VCaP (cell line): ENCODE results near the gene SHQ1.

Experiments
- H3K27ac ChIP-seq: fragments of 450-650 bp; 2 replicates; pipeline ENCODE4 v1.5.1; 2017
- TF ChIP-seq, protein P1 (sequence below): fragments of 450-650 bp; conservative IDR thresholded peaks from 2 replicates; pipeline ENCODE4 v1.5.1; 2017; ENCODE audit warnings: mild to moderate bottlenecking, moderate library complexity

SHQ1 gene

DNA sequence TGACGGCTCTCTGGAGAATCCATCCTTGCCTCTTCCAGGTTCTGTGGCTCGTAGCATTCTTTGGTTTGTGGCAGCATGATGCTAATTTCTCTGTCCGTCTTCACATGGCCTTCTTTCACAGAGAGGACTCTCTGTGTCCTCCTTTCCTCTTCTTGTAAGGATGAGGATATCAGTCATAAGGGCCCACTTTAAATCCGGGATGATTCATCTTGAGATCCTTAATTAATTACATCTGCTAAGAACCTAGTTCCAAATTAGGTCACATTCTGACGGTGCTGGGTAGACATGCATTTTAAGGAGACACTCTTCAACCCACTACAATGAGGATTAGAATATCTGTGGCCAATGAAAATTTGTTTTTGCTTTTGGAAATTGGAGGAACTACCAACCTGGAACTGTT, 23.9 kb upstream of the SHQ1 start:
- no peak overlapping the region for H3K27ac ChIP-seq
- TF ChIP-seq, protein P1, sequence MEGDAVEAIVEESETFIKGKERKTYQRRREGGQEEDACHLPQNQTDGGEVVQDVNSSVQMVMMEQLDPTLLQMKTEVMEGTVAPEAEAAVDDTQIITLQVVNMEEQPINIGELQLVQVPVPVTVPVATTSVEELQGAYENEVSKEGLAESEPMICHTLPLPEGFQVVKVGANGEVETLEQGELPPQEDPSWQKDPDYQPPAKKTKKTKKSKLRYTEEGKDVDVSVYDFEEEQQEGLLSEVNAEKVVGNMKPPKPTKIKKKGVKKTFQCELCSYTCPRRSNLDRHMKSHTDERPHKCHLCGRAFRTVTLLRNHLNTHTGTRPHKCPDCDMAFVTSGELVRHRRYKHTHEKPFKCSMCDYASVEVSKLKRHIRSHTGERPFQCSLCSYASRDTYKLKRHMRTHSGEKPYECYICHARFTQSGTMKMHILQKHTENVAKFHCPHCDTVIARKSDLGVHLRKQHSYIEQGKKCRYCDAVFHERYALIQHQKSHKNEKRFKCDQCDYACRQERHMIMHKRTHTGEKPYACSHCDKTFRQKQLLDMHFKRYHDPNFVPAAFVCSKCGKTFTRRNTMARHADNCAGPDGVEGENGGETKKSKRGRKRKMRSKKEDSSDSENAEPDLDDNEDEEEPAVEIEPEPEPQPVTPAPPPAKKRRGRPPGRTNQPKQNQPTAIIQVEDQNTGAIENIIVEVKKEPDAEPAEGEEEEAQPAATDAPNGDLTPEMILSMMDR: no peak

DNA sequence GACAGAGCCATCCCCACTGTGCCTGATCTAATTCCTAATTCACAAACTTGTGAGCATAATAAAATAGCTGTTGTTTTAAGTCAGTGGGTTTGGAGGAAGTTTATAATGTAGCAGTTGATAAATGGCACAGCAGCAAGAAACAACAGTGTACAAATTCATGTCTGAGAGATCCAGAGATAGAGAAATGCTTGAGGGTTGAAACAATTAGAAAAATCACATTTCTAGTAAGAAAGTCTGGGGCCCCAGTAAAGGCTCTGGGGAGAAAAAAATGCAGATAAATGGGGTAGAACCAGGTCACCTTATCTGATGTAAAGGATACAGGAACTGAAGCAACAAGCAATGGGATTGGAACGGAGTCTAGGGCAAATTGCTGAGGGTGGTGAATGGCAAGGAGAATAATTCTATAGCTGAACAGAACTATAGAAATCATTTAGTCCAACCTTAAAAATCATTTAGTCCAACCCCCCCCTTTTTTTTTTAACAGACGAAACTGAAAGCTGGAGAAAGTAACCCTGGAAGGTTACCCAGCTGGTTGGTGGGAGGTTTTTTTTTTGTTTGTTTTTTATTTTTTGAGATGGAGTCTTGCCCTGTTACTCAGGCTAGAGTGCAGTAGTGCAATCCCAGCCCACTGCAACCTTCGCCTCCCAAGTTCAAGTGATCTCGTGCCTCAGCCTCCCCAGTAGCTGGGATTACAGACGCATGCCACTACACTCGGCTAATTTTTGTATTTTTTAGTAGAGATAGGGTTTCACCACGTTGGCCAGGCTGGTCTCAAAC, 14.3 kb upstream of the SHQ1 start:
- H3K27ac ChIP-seq: no peak overlapping the region
- TF ChIP-seq, protein P1: no peak

DNA sequence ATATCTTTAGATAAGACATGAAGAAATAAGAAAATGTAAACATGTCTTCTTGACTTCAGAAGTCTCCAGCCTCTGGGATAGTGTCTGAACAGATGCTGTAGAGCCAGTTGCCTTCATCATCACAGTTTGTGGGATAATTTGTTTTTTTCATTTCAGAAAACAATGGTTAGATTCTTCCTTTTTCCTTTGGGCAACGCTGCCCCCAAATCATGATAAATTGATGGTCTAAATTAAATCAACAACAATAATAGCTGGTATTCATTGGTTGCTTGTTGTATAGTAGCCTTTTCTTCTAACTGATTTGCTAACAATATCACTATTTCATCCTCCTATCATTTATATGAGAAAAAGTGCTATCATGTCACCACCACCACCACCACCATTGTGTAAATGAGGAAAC, 12.6 kb upstream of the SHQ1 start:
- TF ChIP-seq, protein P1: no peak
- H3K27ac ChIP-seq: no peak overlapping the region

DNA sequence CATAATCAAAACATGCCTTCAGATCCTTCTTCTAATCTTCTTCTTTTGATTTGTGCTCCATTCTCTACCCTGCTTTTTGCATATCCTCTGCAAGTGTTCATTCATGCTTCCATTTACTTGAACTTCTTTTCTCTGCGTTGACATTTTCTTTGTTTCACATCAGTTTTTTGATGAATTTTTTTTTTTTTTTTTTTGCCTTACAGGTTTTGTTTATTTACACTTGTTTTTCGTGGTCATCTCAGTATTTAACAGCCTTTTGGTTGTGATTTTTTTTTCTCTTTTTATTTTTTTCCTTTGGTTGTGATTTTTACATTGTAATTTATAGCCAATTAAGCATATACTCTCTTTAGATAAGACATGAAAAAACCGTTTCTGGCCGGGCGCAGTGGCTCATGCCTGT, 11.8 kb upstream of the SHQ1 start:
- H3K27ac ChIP-seq: no peak overlapping the region
- TF ChIP-seq, protein P1: no peak

DNA sequence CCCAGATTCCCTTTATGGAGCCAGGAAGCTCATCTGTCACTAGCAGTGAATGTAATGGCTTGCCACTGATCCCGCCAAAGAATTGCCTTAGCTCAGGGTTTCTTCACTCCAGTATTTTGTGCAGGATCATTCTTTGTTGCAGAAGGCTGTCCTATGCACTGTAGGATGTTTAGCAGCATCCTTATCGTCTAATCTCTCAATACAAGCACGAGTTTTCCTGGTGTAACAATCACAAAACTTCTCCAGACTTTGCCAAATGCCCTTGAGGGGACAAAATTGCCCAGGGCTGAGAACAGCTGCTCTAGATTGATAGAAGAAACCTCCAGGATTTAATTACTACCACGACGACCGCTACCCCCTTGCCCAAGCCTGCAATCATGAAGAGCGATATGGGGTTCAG, 6.8 kb upstream of the SHQ1 start:
- 0 out of 2 replicates have a peak overlapping the region, but pooled peaks have one; percentile 13 for H3K27ac ChIP-seq
- TF ChIP-seq, protein P1: no peak

DNA sequence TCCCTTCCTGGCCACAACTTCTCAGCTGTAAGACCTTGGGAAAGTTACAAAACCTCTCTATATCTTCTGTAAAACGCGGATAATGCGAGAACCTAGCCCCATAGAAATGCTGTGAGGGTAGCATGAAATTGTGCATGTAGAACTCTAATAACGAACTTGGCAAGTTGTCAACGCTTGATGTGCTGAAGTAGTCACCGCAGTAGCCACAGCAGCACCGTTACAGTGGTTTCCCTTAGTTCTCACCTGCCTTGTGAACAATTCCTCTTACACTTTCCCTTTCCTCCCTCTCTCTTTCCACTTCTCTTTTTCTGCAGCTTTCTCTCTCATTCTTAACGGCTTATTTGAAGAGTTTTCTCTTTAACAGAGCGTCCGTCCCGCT, 447 bp upstream of the SHQ1 start:
- peak overlapping the region; percentile 55; the same call in 1 of the 2 replicates for H3K27ac ChIP-seq
- TF ChIP-seq, protein P1: no peak

DNA sequence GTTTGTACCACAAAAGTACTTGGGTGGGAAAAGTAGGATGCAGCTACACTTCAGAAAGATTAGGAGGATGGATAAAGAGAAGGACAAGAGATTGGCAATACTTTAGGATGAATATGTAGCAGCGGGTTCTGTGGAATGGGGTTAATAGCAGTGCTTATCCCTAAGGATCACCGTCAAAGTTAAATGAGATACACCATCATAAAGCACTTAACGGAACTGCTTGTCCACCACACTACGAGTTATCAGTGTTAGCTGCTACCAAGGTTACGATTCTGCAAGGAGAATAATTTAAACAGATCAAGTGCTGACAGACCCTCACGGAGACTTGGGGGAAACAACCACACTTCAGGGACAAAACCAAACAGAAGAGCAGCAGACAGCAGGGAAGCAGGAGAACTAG, 963 bp downstream of the SHQ1 start:
- H3K27ac ChIP-seq: peak overlapping the region; percentile 55
- TF ChIP-seq, protein P1: no peak
